HL-60 (cell line): ENCODE measurements around the gene MCCC2.

Experiments used
- CTCF ChIP-seq: IDR thresholded peaks from one replicate; pipeline ENCODE4 v1.5.1; 2011; ENCODE audit warnings: low read length, control low read depth, inconsistent platforms; ENCODE audit not compliant: insufficient read depth
- GABPA ChIP-seq: IDR thresholded peaks from 2 replicates; pipeline ENCODE4 v1.6.1; 2012; ENCODE audit warnings: low read depth
- REST ChIP-seq: IDR thresholded peaks from 2 replicates; pipeline ENCODE4 v1.6.1; 2012; ENCODE audit warnings: low read depth; ENCODE audit not compliant: insufficient replicate concordance

GRCh38 chr5:71699751-71700150 lies 112.6 kb downstream of the MCCC2 start:
- no peak for TF ChIP-seq CTCF
- no peak for TF ChIP-seq GABPA
- no peak for TF ChIP-seq REST
